K562 (cell line): Measurements from ENCODE around the gene DOK1. TPM values are rescaled to one million over a fixed set of nuclear protein-coding genes. Genes with fewer than 3 reads are reported as not detected.

Experiments
- ASH1L ChIP-seq: fragments of 450-650 bp; IDR thresholded peaks from 2 replicates; pipeline ENCODE4 v1.6.1; 2018; ENCODE audit warnings: borderline replicate concordance, mild to moderate bottlenecking, low read depth; ENCODE audit not compliant: partially characterized antibody
- FIP1L1 ChIP-seq: fragments of 200-400 bp; formaldehyde crosslinking; IDR thresholded peaks from 2 replicates; pipeline ENCODE4 v1.6.1; 2018; ENCODE audit warnings: mild to moderate bottlenecking, low read depth, low read length; ENCODE audit not compliant: poor library complexity, severe bottlenecking
- SREBF2 ChIP-seq: sonication (generic); formaldehyde crosslinking; IDR thresholded peaks from 2 replicates; pipeline ENCODE4 v1.4.0; 2020; ENCODE audit warnings: mild to moderate bottlenecking, missing genetic modification reagents
- ZBTB8A ChIP-seq: fragments of 450-650 bp; IDR thresholded peaks from 2 replicates; pipeline ENCODE4 v1.6.1; 2018; ENCODE audit warnings: mild to moderate bottlenecking, moderate library complexity; ENCODE audit not compliant: partially characterized antibody
- ZNF444 ChIP-seq: fragments of 250-450 bp; sonication (Bioruptor Pico); IDR thresholded peaks from 2 replicates; pipeline ENCODE4 v1.4.0; 2020; ENCODE audit warnings: mild to moderate bottlenecking, moderate library complexity
- polyA plus RNA-seq, 8 experiments: library from polyadenylated mRNA; depleted of rRNA in 4 of 8; stranded (reverse) in 5 of 8; unstranded in 3 of 8; fragments of >200 nt; fragmentation: Nextera tagmentation in 2 of 8; fragmentation: Illumina TruSeq in 1 of 8; extraction: Ambion mirVana in 2 of 8; extraction: Trizol in 1 of 8; gene quantifications; 2 replicates each; pipeline versions ENCODE4 v1.2.1 to v1.2.3, GENCODE V29; 2011 to 2014; ENCODE audit warnings: inconsistent platforms in 1 of 8, missing spikeins in 1 of 8
- total RNA-seq, 7 experiments: library from RNA; depleted of rRNA in 6 of 7; stranded (reverse); fragments of >200 nt in 6 of 7; fragmentation: Illumina TruSeq in 2 of 7; extraction: Trizol in 2 of 7; gene quantifications; 2 replicates each; pipeline versions ENCODE4 v1.2.1 to v1.2.3, GENCODE V29; 2011 to 2021; ENCODE audit warnings: low replicate concordance in 1 of 7
- TF ChIP-seq, protein P1 (sequence below): fragments of 450-650 bp; IDR thresholded peaks from 2 replicates; pipeline ENCODE4 v1.6.1; 2016; ENCODE audit warnings: mild to moderate bottlenecking, moderate library complexity
- TF ChIP-seq, protein P2 (sequence below): fragments of 250-450 bp; sonication (Bioruptor Pico); IDR thresholded peaks from 2 replicates; pipeline ENCODE4 v1.9.0; 2021; ENCODE audit warnings: mild to moderate bottlenecking
- TF ChIP-seq, protein P3 (sequence below), 2 experiments: IDR thresholded peaks in 1 of 2; conservative IDR thresholded peaks in 1 of 2; 2 replicates each; pipeline ENCODE4 v1.6.1; 2016; ENCODE audit warnings: low read depth in 2 of 2, mild to moderate bottlenecking in 1 of 2, missing compliant biosample characterization in 1 of 2, missing genetic modification characterization in 1 of 2, moderate library complexity in 1 of 2
- TF ChIP-seq, protein P4 (sequence below): fragments of 250-450 bp; sonication (Bioruptor Pico); IDR thresholded peaks from 2 replicates; pipeline ENCODE4 v1.8.0; 2022; ENCODE audit warnings: moderate library complexity, mild to moderate bottlenecking, inconsistent platforms

The DOK1 gene
- total and polyA plus RNA-seq, 9 of the 15 experiments (the other 6 are each of a cell fraction or from before 2014, with no cell fraction given): 0.59 to 36.4 (median 16.1) TPM

DNA sequence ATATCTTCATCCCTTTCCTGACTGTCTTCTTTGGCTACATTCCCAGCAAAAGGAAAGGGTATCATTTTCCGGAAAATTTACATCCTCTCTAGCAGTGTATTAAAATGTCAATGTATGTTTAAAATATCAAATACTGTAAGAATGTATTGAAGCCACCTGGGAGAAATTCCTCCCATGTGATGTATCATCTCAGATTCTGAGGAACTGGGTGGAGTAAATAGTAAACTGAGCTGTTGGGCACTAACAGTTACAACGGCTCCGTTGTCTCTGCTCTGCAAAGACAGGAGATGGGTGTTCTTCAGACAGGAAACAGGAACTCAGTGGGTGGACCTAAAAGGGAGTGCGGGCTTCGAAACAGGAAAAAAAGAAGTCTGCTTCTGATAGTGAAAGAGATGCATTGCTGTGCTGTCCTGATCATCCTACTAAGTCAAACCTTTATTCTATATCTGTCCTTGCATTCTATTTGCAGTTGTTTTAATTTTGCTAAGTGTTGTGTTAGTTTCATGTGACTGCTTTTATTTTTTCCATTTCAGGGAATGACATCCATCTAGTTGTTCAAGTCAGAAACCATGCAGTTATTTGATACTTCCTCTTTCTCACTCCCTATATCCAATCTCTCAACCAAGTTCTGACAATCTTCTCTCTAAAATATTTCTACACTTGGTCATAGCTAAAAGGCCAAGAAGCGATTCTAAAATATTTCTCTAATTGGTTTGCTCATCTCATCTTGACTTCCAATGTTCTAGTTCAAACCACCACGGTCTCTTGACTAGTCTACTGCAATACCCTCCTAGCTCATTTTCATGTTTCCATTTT is 19.4 kb downstream of the DOK1 start (continued):
- TF ChIP-seq, protein P1, sequence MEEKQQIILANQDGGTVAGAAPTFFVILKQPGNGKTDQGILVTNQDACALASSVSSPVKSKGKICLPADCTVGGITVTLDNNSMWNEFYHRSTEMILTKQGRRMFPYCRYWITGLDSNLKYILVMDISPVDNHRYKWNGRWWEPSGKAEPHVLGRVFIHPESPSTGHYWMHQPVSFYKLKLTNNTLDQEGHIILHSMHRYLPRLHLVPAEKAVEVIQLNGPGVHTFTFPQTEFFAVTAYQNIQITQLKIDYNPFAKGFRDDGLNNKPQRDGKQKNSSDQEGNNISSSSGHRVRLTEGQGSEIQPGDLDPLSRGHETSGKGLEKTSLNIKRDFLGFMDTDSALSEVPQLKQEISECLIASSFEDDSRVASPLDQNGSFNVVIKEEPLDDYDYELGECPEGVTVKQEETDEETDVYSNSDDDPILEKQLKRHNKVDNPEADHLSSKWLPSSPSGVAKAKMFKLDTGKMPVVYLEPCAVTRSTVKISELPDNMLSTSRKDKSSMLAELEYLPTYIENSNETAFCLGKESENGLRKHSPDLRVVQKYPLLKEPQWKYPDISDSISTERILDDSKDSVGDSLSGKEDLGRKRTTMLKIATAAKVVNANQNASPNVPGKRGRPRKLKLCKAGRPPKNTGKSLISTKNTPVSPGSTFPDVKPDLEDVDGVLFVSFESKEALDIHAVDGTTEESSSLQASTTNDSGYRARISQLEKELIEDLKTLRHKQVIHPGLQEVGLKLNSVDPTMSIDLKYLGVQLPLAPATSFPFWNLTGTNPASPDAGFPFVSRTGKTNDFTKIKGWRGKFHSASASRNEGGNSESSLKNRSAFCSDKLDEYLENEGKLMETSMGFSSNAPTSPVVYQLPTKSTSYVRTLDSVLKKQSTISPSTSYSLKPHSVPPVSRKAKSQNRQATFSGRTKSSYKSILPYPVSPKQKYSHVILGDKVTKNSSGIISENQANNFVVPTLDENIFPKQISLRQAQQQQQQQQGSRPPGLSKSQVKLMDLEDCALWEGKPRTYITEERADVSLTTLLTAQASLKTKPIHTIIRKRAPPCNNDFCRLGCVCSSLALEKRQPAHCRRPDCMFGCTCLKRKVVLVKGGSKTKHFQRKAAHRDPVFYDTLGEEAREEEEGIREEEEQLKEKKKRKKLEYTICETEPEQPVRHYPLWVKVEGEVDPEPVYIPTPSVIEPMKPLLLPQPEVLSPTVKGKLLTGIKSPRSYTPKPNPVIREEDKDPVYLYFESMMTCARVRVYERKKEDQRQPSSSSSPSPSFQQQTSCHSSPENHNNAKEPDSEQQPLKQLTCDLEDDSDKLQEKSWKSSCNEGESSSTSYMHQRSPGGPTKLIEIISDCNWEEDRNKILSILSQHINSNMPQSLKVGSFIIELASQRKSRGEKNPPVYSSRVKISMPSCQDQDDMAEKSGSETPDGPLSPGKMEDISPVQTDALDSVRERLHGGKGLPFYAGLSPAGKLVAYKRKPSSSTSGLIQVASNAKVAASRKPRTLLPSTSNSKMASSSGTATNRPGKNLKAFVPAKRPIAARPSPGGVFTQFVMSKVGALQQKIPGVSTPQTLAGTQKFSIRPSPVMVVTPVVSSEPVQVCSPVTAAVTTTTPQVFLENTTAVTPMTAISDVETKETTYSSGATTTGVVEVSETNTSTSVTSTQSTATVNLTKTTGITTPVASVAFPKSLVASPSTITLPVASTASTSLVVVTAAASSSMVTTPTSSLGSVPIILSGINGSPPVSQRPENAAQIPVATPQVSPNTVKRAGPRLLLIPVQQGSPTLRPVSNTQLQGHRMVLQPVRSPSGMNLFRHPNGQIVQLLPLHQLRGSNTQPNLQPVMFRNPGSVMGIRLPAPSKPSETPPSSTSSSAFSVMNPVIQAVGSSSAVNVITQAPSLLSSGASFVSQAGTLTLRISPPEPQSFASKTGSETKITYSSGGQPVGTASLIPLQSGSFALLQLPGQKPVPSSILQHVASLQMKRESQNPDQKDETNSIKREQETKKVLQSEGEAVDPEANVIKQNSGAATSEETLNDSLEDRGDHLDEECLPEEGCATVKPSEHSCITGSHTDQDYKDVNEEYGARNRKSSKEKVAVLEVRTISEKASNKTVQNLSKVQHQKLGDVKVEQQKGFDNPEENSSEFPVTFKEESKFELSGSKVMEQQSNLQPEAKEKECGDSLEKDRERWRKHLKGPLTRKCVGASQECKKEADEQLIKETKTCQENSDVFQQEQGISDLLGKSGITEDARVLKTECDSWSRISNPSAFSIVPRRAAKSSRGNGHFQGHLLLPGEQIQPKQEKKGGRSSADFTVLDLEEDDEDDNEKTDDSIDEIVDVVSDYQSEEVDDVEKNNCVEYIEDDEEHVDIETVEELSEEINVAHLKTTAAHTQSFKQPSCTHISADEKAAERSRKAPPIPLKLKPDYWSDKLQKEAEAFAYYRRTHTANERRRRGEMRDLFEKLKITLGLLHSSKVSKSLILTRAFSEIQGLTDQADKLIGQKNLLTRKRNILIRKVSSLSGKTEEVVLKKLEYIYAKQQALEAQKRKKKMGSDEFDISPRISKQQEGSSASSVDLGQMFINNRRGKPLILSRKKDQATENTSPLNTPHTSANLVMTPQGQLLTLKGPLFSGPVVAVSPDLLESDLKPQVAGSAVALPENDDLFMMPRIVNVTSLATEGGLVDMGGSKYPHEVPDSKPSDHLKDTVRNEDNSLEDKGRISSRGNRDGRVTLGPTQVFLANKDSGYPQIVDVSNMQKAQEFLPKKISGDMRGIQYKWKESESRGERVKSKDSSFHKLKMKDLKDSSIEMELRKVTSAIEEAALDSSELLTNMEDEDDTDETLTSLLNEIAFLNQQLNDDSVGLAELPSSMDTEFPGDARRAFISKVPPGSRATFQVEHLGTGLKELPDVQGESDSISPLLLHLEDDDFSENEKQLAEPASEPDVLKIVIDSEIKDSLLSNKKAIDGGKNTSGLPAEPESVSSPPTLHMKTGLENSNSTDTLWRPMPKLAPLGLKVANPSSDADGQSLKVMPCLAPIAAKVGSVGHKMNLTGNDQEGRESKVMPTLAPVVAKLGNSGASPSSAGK: no peak; the same call in 1 of the 2 replicates
- TF ChIP-seq, protein P2, sequence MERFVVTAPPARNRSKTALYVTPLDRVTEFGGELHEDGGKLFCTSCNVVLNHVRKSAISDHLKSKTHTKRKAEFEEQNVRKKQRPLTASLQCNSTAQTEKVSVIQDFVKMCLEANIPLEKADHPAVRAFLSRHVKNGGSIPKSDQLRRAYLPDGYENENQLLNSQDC (CRISPR knock-in tag): no peak
- TF ChIP-seq, protein P3, sequence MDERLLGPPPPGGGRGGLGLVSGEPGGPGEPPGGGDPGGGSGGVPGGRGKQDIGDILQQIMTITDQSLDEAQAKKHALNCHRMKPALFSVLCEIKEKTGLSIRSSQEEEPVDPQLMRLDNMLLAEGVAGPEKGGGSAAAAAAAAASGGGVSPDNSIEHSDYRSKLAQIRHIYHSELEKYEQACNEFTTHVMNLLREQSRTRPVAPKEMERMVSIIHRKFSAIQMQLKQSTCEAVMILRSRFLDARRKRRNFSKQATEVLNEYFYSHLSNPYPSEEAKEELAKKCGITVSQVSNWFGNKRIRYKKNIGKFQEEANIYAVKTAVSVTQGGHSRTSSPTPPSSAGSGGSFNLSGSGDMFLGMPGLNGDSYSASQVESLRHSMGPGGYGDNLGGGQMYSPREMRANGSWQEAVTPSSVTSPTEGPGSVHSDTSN (CRISPR knock-in tag; IDR thresholded peaks at IDR 0.05; ENCODE audit: low read depth): no peak
- TF ChIP-seq, protein P3 (tag; conservative IDR thresholded peaks at IDR 0.05; ENCODE audit: low read depth): peak; percentile 39
- TF ChIP-seq, protein P4, sequence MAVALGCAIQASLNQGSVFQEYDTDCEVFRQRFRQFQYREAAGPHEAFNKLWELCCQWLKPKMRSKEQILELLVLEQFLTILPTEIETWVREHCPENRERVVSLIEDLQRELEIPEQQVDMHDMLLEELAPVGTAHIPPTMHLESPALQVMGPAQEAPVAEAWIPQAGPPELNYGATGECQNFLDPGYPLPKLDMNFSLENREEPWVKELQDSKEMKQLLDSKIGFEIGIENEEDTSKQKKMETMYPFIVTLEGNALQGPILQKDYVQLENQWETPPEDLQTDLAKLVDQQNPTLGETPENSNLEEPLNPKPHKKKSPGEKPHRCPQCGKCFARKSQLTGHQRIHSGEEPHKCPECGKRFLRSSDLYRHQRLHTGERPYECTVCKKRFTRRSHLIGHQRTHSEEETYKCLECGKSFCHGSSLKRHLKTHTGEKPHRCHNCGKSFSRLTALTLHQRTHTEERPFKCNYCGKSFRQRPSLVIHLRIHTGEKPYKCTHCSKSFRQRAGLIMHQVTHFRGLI (CRISPR knock-in tag): peak; percentile 49; the same call in 1 of the 2 replicates
- TF ChIP-seq ZBTB8A (no peak), SREBF2 (CRISPR knock-in tag) (no peak), ZNF444 (CRISPR knock-in tag) (no peak; the same call in 1 of the 2 replicates), ASH1L (no peak), FIP1L1 (no peak)
